OCI-LY7 (cell line): Measurements from ENCODE around the gene PDE3B. TPM values are rescaled to one million over a fixed set of nuclear protein-coding genes. Genes with fewer than 3 reads are reported as not detected.

Source experiments
- BruUV-seq: library from RNA; stranded (reverse); fragments of 400-500 nt; replicated peaks from 2 replicates; lab custom pipeline; 2021; lab: Mats Ljungman, UMichigan
- CTCF ChIA-PET: fragments of 300-600 bp; sonication (Branson Sonifier 250); formaldehyde crosslinking; loops from one replicate; lab custom pipeline; 2022; ENCODE audit warnings: antibody characterized with exemption; ENCODE audit not compliant: unreplicated experiment; lab: Charles Lee
- POLR2A ChIA-PET: fragments of 300-600 bp; sonication (Branson Sonifier 250); formaldehyde crosslinking; loops from one replicate; lab custom pipeline; 2022; ENCODE audit warnings: antibody characterized with exemption; lab: Charles Lee
- DNase-seq: peaks from one replicate; pipeline ENCODE4 v3.0.0-alpha.2; 2015; ENCODE audit warnings: low spot score
- H2AFZ ChIP-seq: fragments of 200-600 bp; sonication (generic), shearing (Covaris generic); 2 replicates; pipeline ENCODE4 v1.6.1; 2014; ENCODE audit warnings: mild to moderate bottlenecking, antibody characterized with exemption, low read length, moderate library complexity
- H3K27ac ChIP-seq: fragments of 200-600 bp; sonication (generic); 2 replicates; pipeline ENCODE4 v1.5.1; 2014; ENCODE audit warnings: mixed run types, low read depth, mild to moderate bottlenecking, moderate library complexity, low read length, inconsistent platforms; ENCODE audit not compliant: poor library complexity, severe bottlenecking
- H3K36me3 ChIP-seq: fragments of 200-600 bp; sonication (generic); 2 replicates; pipeline ENCODE4 v1.6.1; 2014; ENCODE audit warnings: mild to moderate bottlenecking, antibody characterized with exemption, low read length, moderate library complexity, mixed read lengths; ENCODE audit not compliant: insufficient read depth
- H3K4me1 ChIP-seq: fragments of 200-600 bp; sonication (generic); 2 replicates; pipeline ENCODE4 v1.5.1; 2014; ENCODE audit warnings: mild to moderate bottlenecking, low read length; ENCODE audit not compliant: insufficient read depth, poor library complexity, severe bottlenecking
- H3K4me2 ChIP-seq: fragments of 200-600 bp; sonication (generic); 2 replicates; pipeline ENCODE4 v1.6.1; 2014; ENCODE audit warnings: mild to moderate bottlenecking, low read length
- H3K4me3 ChIP-seq: fragments of 200-600 bp; sonication (generic); 2 replicates; pipeline ENCODE4 v1.5.1; 2014; ENCODE audit warnings: mild to moderate bottlenecking, low read depth, low read length; ENCODE audit not compliant: poor library complexity, severe bottlenecking
- H3K79me2 ChIP-seq: fragments of 200-600 bp; sonication (generic); 2 replicates; pipeline ENCODE4 v1.6.1; 2016; ENCODE audit warnings: low read depth, mild to moderate bottlenecking, low read length, moderate library complexity, mixed read lengths; ENCODE audit not compliant: insufficient read depth
- H3K9me2 ChIP-seq: fragments of 200-600 bp; sonication (generic); 2 replicates; pipeline ENCODE4 v1.6.1; 2016; ENCODE audit warnings: mild to moderate bottlenecking, low read length, mixed read lengths; ENCODE audit not compliant: insufficient read depth
- H3K9me3 ChIP-seq: fragments of 200-600 bp; sonication (generic); 2 replicates; pipeline ENCODE4 v1.6.1; 2014; ENCODE audit warnings: mild to moderate bottlenecking, mixed run types, low read length, mixed read lengths
- H4K20me1 ChIP-seq: fragments of 200-600 bp; sonication (generic); 2 replicates; pipeline ENCODE4 v1.6.1; 2014; ENCODE audit warnings: mild to moderate bottlenecking, antibody characterized with exemption, low read length, moderate library complexity, mixed read lengths; ENCODE audit not compliant: insufficient read depth
- CTCF ChIP-seq: fragments of 200-600 bp; sonication (generic); conservative IDR thresholded peaks from 2 replicates; pipeline ENCODE4 v1.5.1; 2014; ENCODE audit warnings: mild to moderate bottlenecking, antibody characterized with exemption, low read length, moderate library complexity, mixed read lengths
- EZH2phosphoT487 ChIP-seq: fragments of 200-600 bp; sonication (generic); IDR thresholded peaks from 2 replicates; pipeline ENCODE4 v1.6.1; 2018; ENCODE audit warnings: low read depth, borderline replicate concordance, mild to moderate bottlenecking, mixed run types, antibody characterized with exemption, low read length, moderate library complexity, mixed read lengths
- intact Hi-C: fragments of 100-400 bp; cut with micrococcal nuclease; formaldehyde crosslinking; loops from one replicate; pipeline ENCODE4 v1.10.0; 2022; ENCODE audit not compliant: unreplicated experiment
- total RNA-seq, 2 experiments: library from RNA; depleted of rRNA in 1 of 2; stranded (reverse); fragments of >200 nt in 1 of 2; shearing (Covaris generic) in 1 of 2; gene quantifications; 2 replicates each; pipeline ENCODE4 v1.2.3, GENCODE V29; 2014 to 2022

The PDE3B gene
- total RNA-seq, 2 experiments from 2014 or later, result not detected

GRCh38 chr11:14766585-14766984 is 123.0 kb downstream of the PDE3B start:
- no TSS peak for BruUV-seq
- DNase-seq, result no peak
- no peak overlapping the region for H2AFZ ChIP-seq
- no peaks in the 10 kb centered on the region for H3K9me2 ChIP-seq
- no peak overlapping the region for H3K27ac ChIP-seq
- no peaks in the 10 kb centered on the region for H3K79me2 ChIP-seq
- TF ChIP-seq EZH2phosphoT487 (no peak), CTCF (no peak)
- CTCF ChIA-PET, result no interaction called here
- POLR2A ChIA-PET, result interaction anchor here (1.0 to 1.9 kb wide), 2 partner anchors 10 to 121 kb away, joined by 3 to 8 read pairs; no protein-coding TSS in a partner anchor
- H3K4me1 ChIP-seq, result no peaks in the 10 kb centered on the region
- H3K4me2 ChIP-seq, result no peak overlapping the region
- no peaks in the 10 kb centered on the region for H4K20me1 ChIP-seq
- intact Hi-C loops, result loop anchor here (10.0 kb wide), 1 partner anchor 232 kb away; no protein-coding TSS in a partner anchor
- no peaks in the 10 kb centered on the region for H3K36me3 ChIP-seq
- no peaks in the 10 kb centered on the region for H3K9me3 ChIP-seq
- no peak overlapping the region for H3K4me3 ChIP-seq

GRCh38 chr11:14768526-14769188 is 125.1 kb downstream of the PDE3B start:
- no peak overlapping the region for H3K4me2 ChIP-seq
- no TSS peak for BruUV-seq
- H3K36me3 ChIP-seq, result no peaks in the 10 kb centered on the region
- no peaks in the 10 kb centered on the region for H3K9me2 ChIP-seq
- no peaks in the 10 kb centered on the region for H3K9me3 ChIP-seq
- no peaks in the 10 kb centered on the region for H3K4me1 ChIP-seq
- CTCF ChIA-PET, result no interaction called here
- intact Hi-C loops, result loop anchor here (10.0 kb wide), 1 partner anchor 234 kb away; no protein-coding TSS in a partner anchor
- TF ChIP-seq EZH2phosphoT487, result no peak
- no peak for TF ChIP-seq CTCF
- no peak for DNase-seq
- no peaks in the 10 kb centered on the region for H4K20me1 ChIP-seq
- no peak overlapping the region for H3K4me3 ChIP-seq
- POLR2A ChIA-PET, result no interaction called here
- no peaks in the 10 kb centered on the region for H3K79me2 ChIP-seq
- no peak overlapping the region for H3K27ac ChIP-seq
- no peak overlapping the region for H2AFZ ChIP-seq

- Histone ChIP-seq H3K79me2 (no peaks in the 10 kb centered on the region), H4K20me1 (no peaks in the 10 kb centered on the region), H3K36me3 (no peaks in the 10 kb centered on the region), H3K4me1 (no peaks in the 10 kb centered on the region), H3K4me2 (no peak overlapping the region), H3K9me3 (no peaks in the 10 kb centered on the region), H3K4me3 (no peak overlapping the region), H3K9me2 (no peaks in the 10 kb centered on the region), H2AFZ (no peak overlapping the region), H3K27ac (no peak overlapping the region)
- TF ChIP-seq CTCF, result peak; percentile 40; the same call in 1 of the 2 replicates
- no peak for TF ChIP-seq EZH2phosphoT487
- DNase-seq, result peak; percentile 2
- ChIA-PET POLR2A (interaction anchor here (0.7 to 1.3 kb wide), 3 partner anchors 9 to 122 kb away, joined by 3 read pairs; partner anchors contain the start of gene CYP2R1), CTCF (interaction anchor here (1.0 kb wide), 1 partner anchor 8 kb away, joined by 3 read pairs; no protein-coding TSS in a partner anchor)
- intact Hi-C loops, result no loop called here
- BruUV-seq, result no TSS peak
These were observed 130.2 kb downstream of the PDE3B start for GRCh38 chr11:14773755-14774154.
